MM.1S (cell line): ENCODE measurements around the gene CXXC5.

Source experiments
- EZH2 ChIP-seq: fragments of 300-600 bp; sonication (generic); optimal IDR thresholded peaks from 2 replicates; pipeline ENCODE3; 2017; ENCODE audit warnings: low read depth, mild to moderate bottlenecking, antibody characterized with exemption, low read length, mixed read lengths
- TF ChIP-seq, protein P1 (sequence below): fragments of 300-600 bp; sonication (generic); IDR thresholded peaks from 2 replicates; pipeline ENCODE4 v1.5.1; 2016; ENCODE audit warnings: antibody characterized with exemption, low read length, mixed read lengths

DNA sequence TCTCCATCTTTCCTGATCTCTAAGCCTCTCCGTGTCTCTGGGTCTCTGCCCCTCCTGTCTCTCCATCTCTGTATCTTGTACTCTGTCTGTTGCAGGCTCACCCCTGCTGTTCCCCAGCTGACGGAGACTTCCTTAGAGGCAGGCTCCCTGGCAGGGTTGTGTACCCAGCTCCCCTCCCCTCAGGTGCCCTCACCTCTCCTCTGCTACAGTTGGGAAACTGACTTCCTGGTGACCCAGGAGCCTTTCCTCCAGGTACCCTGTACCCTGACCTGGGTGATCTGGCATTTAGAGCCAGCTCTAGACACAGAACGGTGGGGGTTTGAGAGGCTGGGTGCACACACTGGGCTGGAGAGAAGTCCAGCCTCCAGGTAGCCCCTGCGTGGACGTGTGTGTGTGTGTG lies 37.7 kb downstream of the CXXC5 start:
- TF ChIP-seq, protein P1, sequence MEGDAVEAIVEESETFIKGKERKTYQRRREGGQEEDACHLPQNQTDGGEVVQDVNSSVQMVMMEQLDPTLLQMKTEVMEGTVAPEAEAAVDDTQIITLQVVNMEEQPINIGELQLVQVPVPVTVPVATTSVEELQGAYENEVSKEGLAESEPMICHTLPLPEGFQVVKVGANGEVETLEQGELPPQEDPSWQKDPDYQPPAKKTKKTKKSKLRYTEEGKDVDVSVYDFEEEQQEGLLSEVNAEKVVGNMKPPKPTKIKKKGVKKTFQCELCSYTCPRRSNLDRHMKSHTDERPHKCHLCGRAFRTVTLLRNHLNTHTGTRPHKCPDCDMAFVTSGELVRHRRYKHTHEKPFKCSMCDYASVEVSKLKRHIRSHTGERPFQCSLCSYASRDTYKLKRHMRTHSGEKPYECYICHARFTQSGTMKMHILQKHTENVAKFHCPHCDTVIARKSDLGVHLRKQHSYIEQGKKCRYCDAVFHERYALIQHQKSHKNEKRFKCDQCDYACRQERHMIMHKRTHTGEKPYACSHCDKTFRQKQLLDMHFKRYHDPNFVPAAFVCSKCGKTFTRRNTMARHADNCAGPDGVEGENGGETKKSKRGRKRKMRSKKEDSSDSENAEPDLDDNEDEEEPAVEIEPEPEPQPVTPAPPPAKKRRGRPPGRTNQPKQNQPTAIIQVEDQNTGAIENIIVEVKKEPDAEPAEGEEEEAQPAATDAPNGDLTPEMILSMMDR = no peak
- TF ChIP-seq EZH2 = no peak
